Measurements from ENCODE around the gene GPR139.

- TF ChIP-seq CTCF (IDR thresholded peaks at IDR 0.05): no peak
- no peak for TF ChIP-seq POLR2A (IDR thresholded peaks at IDR 0.05)
Measured at GRCh38 chr16:20079106-20079505, 5.4 kb upstream of the GPR139 start.

Measured in thyroid gland (tissue), 4 donors.